PC-3 (cell line): ENCODE data around the gene ZBTB7C.

Source experiments
- CTCF ChIP-seq: fragments of 300-600 bp; sonication (generic); conservative IDR thresholded peaks from 2 replicates; pipeline ENCODE4 v1.5.1; 2017; ENCODE audit warnings: antibody characterized with exemption, low read depth, mild to moderate bottlenecking, low read length
- EZH2 ChIP-seq: fragments of 300-600 bp; sonication (generic); IDR thresholded peaks from one replicate; pipeline ENCODE4 v1.6.1; 2017; ENCODE audit warnings: antibody characterized with exemption, mild to moderate bottlenecking, low read length; ENCODE audit not compliant: unreplicated experiment
- EZH2phosphoT487 ChIP-seq: fragments of 300-600 bp; sonication (generic); IDR thresholded peaks from 2 replicates; pipeline ENCODE4 v1.6.1; 2018; ENCODE audit warnings: mild to moderate bottlenecking, antibody characterized with exemption, low read length, borderline replicate concordance

- TF ChIP-seq CTCF = no peak
- TF ChIP-seq EZH2phosphoT487 = no peak
- no peak for TF ChIP-seq EZH2
These were observed 200.6 kb downstream of the ZBTB7C start for GRCh38 chr18:48208432-48209140.
